Stimulated activated naive CD8-positive, alpha-beta T cell treated with anti-CD3 and anti-CD28 coated beads, Interleukin-15, Interleukin-2, amounts not matched to agents 100 ng/mL and 50 ng/mL, for 24 hours (primary cell): ENCODE results near the gene BRPF1.
A peak's percentile ranks its signal among the peaks of the same experiment; 100 is the strongest.

Experiments
- H3K27ac Mint-ChIP-seq: one replicate; pipeline ENCODE4 v1.8.0; 2021; ENCODE audit warnings: mild to moderate bottlenecking, mixed read lengths
- H3K27me3 Mint-ChIP-seq: one replicate; pipeline ENCODE4 v1.8.0; 2021; ENCODE audit warnings: mixed read lengths
- H3K36me3 Mint-ChIP-seq: one replicate; pipeline ENCODE4 v1.8.0; 2021; ENCODE audit warnings: low read depth, mixed read lengths
- H3K4me1 Mint-ChIP-seq: one replicate; pipeline ENCODE4 v1.8.0; 2021; ENCODE audit warnings: low read depth, mixed read lengths
- H3K4me3 Mint-ChIP-seq: one replicate; pipeline ENCODE4 v1.8.0; 2021; ENCODE audit warnings: mild to moderate bottlenecking, mixed read lengths
- H3K9me3 Mint-ChIP-seq: one replicate; pipeline ENCODE4 v1.8.0; 2021; ENCODE audit warnings: mixed read lengths

The BRPF1 gene

GRCh38 chr3:9731206-9732079 is at the start of gene BRPF1:
Gene BRPF1, plus strand, starts transcription at chr3:9731735. Its CDS starts 2,406 bp downstream, at chr3:9734141.
- H3K27me3 Mint-ChIP-seq, result no peaks in the 10 kb centered on the region
- no peaks in the 10 kb centered on the region for H3K9me3 Mint-ChIP-seq
- peaks cover 73% of the 10 kb centered on the region for H3K4me1 Mint-ChIP-seq
- H3K4me3 Mint-ChIP-seq, result peak within 1 kb of the TSS; percentile 91
- peaks cover 29% of the 10 kb centered on the region for H3K36me3 Mint-ChIP-seq
- H3K27ac Mint-ChIP-seq, result peak within 1 kb of the TSS; percentile 97

GRCh38 chr3:9682096-9682495 is 49.4 kb upstream of the BRPF1 start:
- Mint-ChIP-seq H3K36me3 (peaks cover 73% of the 10 kb centered on the region), H3K4me3 (no peak overlapping the region), H3K4me1 (no peaks in the 10 kb centered on the region), H3K9me3 (no peaks in the 10 kb centered on the region), H3K27ac (no peak overlapping the region), H3K27me3 (no peaks in the 10 kb centered on the region)

- H3K27ac Mint-ChIP-seq, result no peak overlapping the region
- H3K4me1 Mint-ChIP-seq, result no peaks in the 10 kb centered on the region
- no peaks in the 10 kb centered on the region for H3K9me3 Mint-ChIP-seq
- H3K36me3 Mint-ChIP-seq, result peaks cover 63% of the 10 kb centered on the region
- no peak overlapping the region for H3K4me3 Mint-ChIP-seq
- H3K27me3 Mint-ChIP-seq, result no peaks in the 10 kb centered on the region
Observed at GRCh38 chr3:9683426-9683825, 48.1 kb upstream of the BRPF1 start.

- Mint-ChIP-seq H3K4me3 (no peak overlapping the region), H3K36me3 (peaks cover 63% of the 10 kb centered on the region), H3K9me3 (no peaks in the 10 kb centered on the region), H3K27me3 (no peaks in the 10 kb centered on the region), H3K27ac (no peak overlapping the region), H3K4me1 (no peaks in the 10 kb centered on the region)
Observed at GRCh38 chr3:9685216-9686049, 46.1 kb upstream of the BRPF1 start.

- Mint-ChIP-seq H3K36me3 (peaks cover 64% of the 10 kb centered on the region), H3K27ac (no peak overlapping the region)
Observed at GRCh38 chr3:9686050-9686550, 45.4 kb upstream of the BRPF1 start.

GRCh38 chr3:9686703-9687102 is 44.8 kb upstream of the BRPF1 start:
- no peaks in the 10 kb centered on the region for H3K9me3 Mint-ChIP-seq
- no peaks in the 10 kb centered on the region for H3K4me1 Mint-ChIP-seq
- H3K4me3 Mint-ChIP-seq, result no peak overlapping the region
- H3K36me3 Mint-ChIP-seq, result peaks cover 58% of the 10 kb centered on the region
- no peak overlapping the region for H3K27ac Mint-ChIP-seq
- no peaks in the 10 kb centered on the region for H3K27me3 Mint-ChIP-seq

More at GRCh38 chr3:9686050-9686550, 45.4 kb upstream of the BRPF1 start:
- no peaks in the 10 kb centered on the region for H3K4me1 Mint-ChIP-seq
- H3K9me3 Mint-ChIP-seq, result no peaks in the 10 kb centered on the region
- H3K4me3 Mint-ChIP-seq, result no peak overlapping the region
- H3K27me3 Mint-ChIP-seq, result no peaks in the 10 kb centered on the region

GRCh38 chr3:9687514-9687913 is 44.0 kb upstream of the BRPF1 start:
- Mint-ChIP-seq H3K27me3 (no peaks in the 10 kb centered on the region), H3K9me3 (no peaks in the 10 kb centered on the region), H3K27ac (no peak overlapping the region), H3K36me3 (peaks cover 53% of the 10 kb centered on the region), H3K4me1 (no peaks in the 10 kb centered on the region), H3K4me3 (no peak overlapping the region)

- Mint-ChIP-seq H3K27me3 (no peaks in the 10 kb centered on the region), H3K36me3 (peaks cover 56% of the 10 kb centered on the region), H3K27ac (no peak overlapping the region), H3K4me1 (no peaks in the 10 kb centered on the region), H3K4me3 (no peak overlapping the region), H3K9me3 (no peaks in the 10 kb centered on the region)
Observed at GRCh38 chr3:9688961-9689360, 42.6 kb upstream of the BRPF1 start.

GRCh38 chr3:9689757-9690156 is 41.8 kb upstream of the BRPF1 start:
- H3K4me3 Mint-ChIP-seq, result no peak overlapping the region
- no peak overlapping the region for H3K27ac Mint-ChIP-seq
- H3K9me3 Mint-ChIP-seq, result no peaks in the 10 kb centered on the region
- no peaks in the 10 kb centered on the region for H3K4me1 Mint-ChIP-seq
- H3K27me3 Mint-ChIP-seq, result no peaks in the 10 kb centered on the region
- peaks cover 53% of the 10 kb centered on the region for H3K36me3 Mint-ChIP-seq

GRCh38 chr3:9690451-9691450 is 40.8 kb upstream of the BRPF1 start:
- no peaks in the 10 kb centered on the region for H3K4me1 Mint-ChIP-seq
- no peaks in the 10 kb centered on the region for H3K27me3 Mint-ChIP-seq
- no peak overlapping the region for H3K4me3 Mint-ChIP-seq
- no peak overlapping the region for H3K27ac Mint-ChIP-seq
- peaks cover 47% of the 10 kb centered on the region for H3K36me3 Mint-ChIP-seq
- H3K9me3 Mint-ChIP-seq, result no peaks in the 10 kb centered on the region

- H3K9me3 Mint-ChIP-seq, result no peaks in the 10 kb centered on the region
- H3K4me1 Mint-ChIP-seq, result no peaks in the 10 kb centered on the region
- H3K36me3 Mint-ChIP-seq, result peaks cover 42% of the 10 kb centered on the region
- no peak overlapping the region for H3K4me3 Mint-ChIP-seq
- no peaks in the 10 kb centered on the region for H3K27me3 Mint-ChIP-seq
- H3K27ac Mint-ChIP-seq, result no peak overlapping the region
Observed at GRCh38 chr3:9691636-9692035, 39.9 kb upstream of the BRPF1 start.

GRCh38 chr3:9692416-9692815 is 39.1 kb upstream of the BRPF1 start:
- no peaks in the 10 kb centered on the region for H3K27me3 Mint-ChIP-seq
- H3K27ac Mint-ChIP-seq, result no peak overlapping the region
- no peaks in the 10 kb centered on the region for H3K9me3 Mint-ChIP-seq
- no peaks in the 10 kb centered on the region for H3K4me1 Mint-ChIP-seq
- H3K36me3 Mint-ChIP-seq, result peaks cover 41% of the 10 kb centered on the region
- H3K4me3 Mint-ChIP-seq, result no peak overlapping the region

GRCh38 chr3:9695345-9695744 is 36.2 kb upstream of the BRPF1 start:
- Mint-ChIP-seq H3K36me3 (peaks cover 37% of the 10 kb centered on the region), H3K27me3 (no peaks in the 10 kb centered on the region), H3K9me3 (no peaks in the 10 kb centered on the region), H3K4me1 (no peaks in the 10 kb centered on the region), H3K27ac (no peak overlapping the region), H3K4me3 (no peak overlapping the region)

- Mint-ChIP-seq H3K27me3 (no peaks in the 10 kb centered on the region), H3K9me3 (no peaks in the 10 kb centered on the region), H3K27ac (no peak overlapping the region), H3K4me1 (no peaks in the 10 kb centered on the region), H3K4me3 (no peak overlapping the region), H3K36me3 (peaks cover 36% of the 10 kb centered on the region)
Observed at GRCh38 chr3:9695746-9696145, 35.8 kb upstream of the BRPF1 start.
